Lung microvascular endothelial cell (primary cell): ENCODE results near the gene DHX38. TPM values are rescaled to one million over a fixed set of nuclear protein-coding genes. Genes with fewer than 3 reads are reported as not detected.
A peak's percentile ranks its signal among the peaks of the same experiment; 100 is the strongest.
"Not testable (repeated sequence)": the region's sequence is repeated elsewhere in the genome, so short reads cannot be mapped to it uniquely, and the experiment has no call there.

Experiments
- DNase-seq, 2 donors: peaks; one replicate each; pipeline versions ENCODE4 v3.0.0 to v3.0.0-alpha.2; 2010; ENCODE audit warnings: low read depth in 2 of 2
- total RNA-seq: library from RNA; depleted of rRNA; stranded (reverse); fragments of >200 nt; gene quantifications from 2 replicates; pipeline ENCODE4 v1.2.1, GENCODE V29; 2014

DHX38 gene
- 63.2 and 98.2 TPM in 2 replicates for total RNA-seq

GRCh38 chr16:72093448-72094265, at the start of gene DHX38, which contains the start of gene TXNL4B:
Gene DHX38, plus strand, starts transcription at chr16:72093847. Its CDS starts 2,311 bp downstream, at chr16:72096158.
Gene TXNL4B, minus strand, starts transcription at chr16:72093620. Its CDS starts 2,871 bp downstream, at chr16:72090749.
- peak; percentile 99 for DNase-seq

GRCh38 chr16:72044296-72044695, 49.4 kb upstream of the DHX38 start:
- DNase-seq, result no peak

GRCh38 chr16:72044825-72045359, 48.8 kb upstream of the DHX38 start:
- DNase-seq, result no peak

GRCh38 chr16:72049110-72049509, 44.5 kb upstream of the DHX38 start:
- DNase-seq, result no peak

- no peak for DNase-seq
Measured at GRCh38 chr16:72050769-72051464, 42.7 kb upstream of the DHX38 start.

- no peak for DNase-seq
Measured at GRCh38 chr16:72051818-72052217, 41.8 kb upstream of the DHX38 start.

- DNase-seq, result not testable (repeated sequence)
Measured at GRCh38 chr16:72054254-72054847, 39.3 kb upstream of the DHX38 start, which contains the start of gene HP. Gene HP, plus strand, starts transcription at chr16:72054505. Its CDS starts 148 bp downstream, at chr16:72054653.

GRCh38 chr16:72055911-72056310, 37.7 kb upstream of the DHX38 start:
- DNase-seq, result no peak

GRCh38 chr16:72057313-72057712, 36.3 kb upstream of the DHX38 start:
- not testable (repeated sequence) for DNase-seq

- not testable (repeated sequence) for DNase-seq
Measured at GRCh38 chr16:72059060-72059459, 34.6 kb upstream of the DHX38 start.

GRCh38 chr16:72060405-72060804, 33.2 kb upstream of the DHX38 start:
- no peak for DNase-seq

GRCh38 chr16:72061564-72061963, 32.1 kb upstream of the DHX38 start:
- no peak for DNase-seq

GRCh38 chr16:72064361-72064894, 29.2 kb upstream of the DHX38 start:
- DNase-seq, result no peak

- peak; percentile 46 to 69 for DNase-seq
Measured at GRCh38 chr16:72066747-72067146, 26.9 kb upstream of the DHX38 start.

GRCh38 chr16:72068930-72069329, 24.7 kb upstream of the DHX38 start:
- DNase-seq, result no peak

GRCh38 chr16:72072514-72073342, 20.9 kb upstream of the DHX38 start:
- no peak for DNase-seq

- DNase-seq, result no peak
Measured at GRCh38 chr16:72073560-72074230, 20.0 kb upstream of the DHX38 start.

- DNase-seq, result not testable (repeated sequence)
Measured at GRCh38 chr16:72075067-72075466, 18.6 kb upstream of the DHX38 start.

- DNase-seq, result not testable (repeated sequence)
Measured at GRCh38 chr16:72076991-72077706, 16.5 kb upstream of the DHX38 start.
